HG03280 (cell line): ENCODE data around the gene KRTAP2-1.
"Not testable (repeated sequence)": the region's sequence is repeated elsewhere in the genome, so short reads cannot be mapped to it uniquely, and the experiment has no call there.

Experiments
- ATAC-seq: cut with Tn5 transposase; IDR thresholded peaks from one replicate; pipeline ENCODE4 v1.9.1; 2021; ENCODE audit warnings: mild to moderate bottlenecking, moderate library complexity; ENCODE audit not compliant: unreplicated experiment

The KRTAP2-1 gene

GRCh38 chr17:41013606-41014005, 33.5 kb downstream of the KRTAP2-1 start:
- ATAC-seq = no peak

GRCh38 chr17:41013181-41013580, 33.9 kb downstream of the KRTAP2-1 start:
- ATAC-seq = no peak

- no peak for ATAC-seq
These were observed 34.6 kb downstream of the KRTAP2-1 start for GRCh38 chr17:41012326-41013120.

GRCh38 chr17:41010441-41010840, 36.7 kb downstream of the KRTAP2-1 start:
- no peak for ATAC-seq

GRCh38 chr17:41009936-41010335, 37.2 kb downstream of the KRTAP2-1 start:
- no peak for ATAC-seq

- no peak for ATAC-seq
These were observed 37.8 kb downstream of the KRTAP2-1 start for GRCh38 chr17:41009301-41009760.

- ATAC-seq = no peak
These were observed 38.3 kb downstream of the KRTAP2-1 start, which contains the start of gene KRTAP3-1 for GRCh38 chr17:41008811-41009210. Gene KRTAP3-1 (minus strand): TSS chr17:41009128. CDS start chr17:41009074, 54 bp downstream.

GRCh38 chr17:41004397-41004796, 42.7 kb downstream of the KRTAP2-1 start:
- no peak for ATAC-seq

GRCh38 chr17:41003926-41004325, 43.2 kb downstream of the KRTAP2-1 start:
- ATAC-seq = no peak

GRCh38 chr17:41002814-41003213, 44.3 kb downstream of the KRTAP2-1 start:
- ATAC-seq = no peak

- ATAC-seq = no peak
These were observed 45.3 kb downstream of the KRTAP2-1 start for GRCh38 chr17:41001795-41002194.

GRCh38 chr17:40999563-40999962, 47.6 kb downstream of the KRTAP2-1 start, which contains the start of gene KRTAP3-2:
Gene KRTAP3-2 (minus strand): TSS chr17:40999906. CDS start chr17:40999853, 53 bp downstream.
- ATAC-seq = not testable (repeated sequence)

GRCh38 chr17:40997361-40997760, 49.8 kb downstream of the KRTAP2-1 start:
- ATAC-seq = no peak

- ATAC-seq = no peak
These were observed 50.3 kb downstream of the KRTAP2-1 start for GRCh38 chr17:40996829-40997228.
